GM18861 (cell line): ENCODE data around the gene ZFAND2A.
A peak's percentile ranks its signal among the peaks of the same experiment; 100 is the strongest.
"Not testable (repeated sequence)": the region's sequence is repeated elsewhere in the genome, so short reads cannot be mapped to it uniquely, and the experiment has no call there.

Source experiments
- ATAC-seq: cut with Tn5 transposase; IDR thresholded peaks from one replicate; pipeline ENCODE4 v1.9.1; 2021; ENCODE audit not compliant: unreplicated experiment

Gene ZFAND2A

GRCh38 chr7:1159891-1160669 is at the start of gene ZFAND2A:
TSS of gene ZFAND2A (minus strand) at chr7:1160196. CDS start at chr7:1158212, 1,984 bp downstream.
- ATAC-seq: peak; percentile 88

- no peak for ATAC-seq
Measured at GRCh38 chr7:1209097-1209496, 49.1 kb upstream of the ZFAND2A start.

GRCh38 chr7:1205742-1206141 is 45.7 kb upstream of the ZFAND2A start:
- not testable (repeated sequence) for ATAC-seq

GRCh38 chr7:1204460-1205140 is 44.6 kb upstream of the ZFAND2A start:
- no peak for ATAC-seq

- ATAC-seq: not testable (repeated sequence)
Measured at GRCh38 chr7:1202914-1203313, 42.9 kb upstream of the ZFAND2A start.

GRCh38 chr7:1201916-1202315 is 41.9 kb upstream of the ZFAND2A start:
- no peak for ATAC-seq

GRCh38 chr7:1200045-1200444 is 40.0 kb upstream of the ZFAND2A start:
- no peak for ATAC-seq

GRCh38 chr7:1197997-1198625 is 38.1 kb upstream of the ZFAND2A start:
- no peak for ATAC-seq

- ATAC-seq: no peak
Measured at GRCh38 chr7:1196950-1197349, 37.0 kb upstream of the ZFAND2A start.

GRCh38 chr7:1196441-1196840 is 36.4 kb upstream of the ZFAND2A start:
- ATAC-seq: not testable (repeated sequence)

- ATAC-seq: no peak
Measured at GRCh38 chr7:1193593-1194424, 33.8 kb upstream of the ZFAND2A start.

GRCh38 chr7:1192171-1192676 is 32.2 kb upstream of the ZFAND2A start:
- no peak for ATAC-seq

- no peak for ATAC-seq
Measured at GRCh38 chr7:1189986-1190772, 30.2 kb upstream of the ZFAND2A start.

GRCh38 chr7:1188720-1189294 is 28.8 kb upstream of the ZFAND2A start:
- no peak for ATAC-seq

GRCh38 chr7:1187127-1187526 is 27.1 kb upstream of the ZFAND2A start:
- no peak for ATAC-seq

- no peak for ATAC-seq
Measured at GRCh38 chr7:1181640-1182039, 21.6 kb upstream of the ZFAND2A start.

- no peak for ATAC-seq
Measured at GRCh38 chr7:1181031-1181430, 21.0 kb upstream of the ZFAND2A start.

GRCh38 chr7:1176891-1177373 is 16.9 kb upstream of the ZFAND2A start:
- ATAC-seq: no peak
